ENCODE results near the gene TMEM131. TPM values are rescaled to one million over a fixed set of nuclear protein-coding genes. Genes with fewer than 3 reads are reported as not detected.

The TMEM131 gene
- total and polyA plus RNA-seq, 10 of the 15 experiments (the other 5 are each of a cell fraction or from before 2014, with no cell fraction given) = 6.0 to 48.2 (median 23.2) TPM

DNA sequence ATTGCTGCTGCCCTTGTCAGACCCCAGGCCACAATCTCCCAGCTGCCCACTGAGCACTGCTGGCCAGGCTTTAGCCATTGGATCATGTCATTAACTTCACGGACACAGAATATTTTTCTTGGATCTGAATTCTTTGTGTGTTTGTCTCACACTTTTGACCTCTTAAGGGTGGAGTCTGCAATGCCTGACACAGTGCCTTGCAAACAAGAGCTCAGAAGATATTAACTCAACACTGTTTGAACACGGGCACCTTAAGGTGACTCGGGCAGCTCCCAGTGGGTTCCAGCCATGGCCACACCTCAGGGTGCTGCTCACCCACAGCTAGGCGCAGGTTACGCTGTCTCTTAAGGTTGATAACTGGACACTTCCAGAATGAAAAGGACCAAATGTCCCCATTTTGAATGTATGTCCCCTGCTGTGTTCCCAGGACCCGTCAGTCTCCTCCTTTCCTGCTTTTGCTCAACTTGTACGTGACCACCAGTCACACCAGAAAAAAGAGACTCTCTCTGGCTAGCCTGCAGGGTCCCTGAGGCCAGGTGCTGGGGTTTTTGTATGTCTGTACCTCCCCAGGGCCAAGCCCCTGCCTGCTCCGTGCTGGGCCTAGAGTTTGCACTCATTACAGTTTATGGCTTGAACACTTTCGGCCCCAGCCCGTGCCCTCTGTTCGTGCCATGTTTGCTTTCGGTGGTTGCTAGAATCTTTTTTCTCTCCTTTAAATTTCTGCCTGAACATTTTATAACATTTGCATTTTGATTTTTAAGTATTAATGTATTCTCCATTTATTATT is 33.4 kb upstream of the TMEM131 start:
- Histone ChIP-seq H3K4me3 (no peak overlapping the region), H3K36me3 (ENCODE audit: control insufficient read depth in 2 of 2, insufficient read depth in 2 of 2, low read length in 1 of 2) (no peaks in the 10 kb centered on the region), H3K4me1 (ENCODE audit: control insufficient read depth, insufficient read depth, low read length) (peaks cover 34% of the 10 kb centered on the region), H3K27me3 (replicated peaks in 1 of 2; ENCODE audit: control insufficient read depth in 2 of 2, insufficient read depth in 2 of 2, low read length in 1 of 2) (no peaks in the 10 kb centered on the region), H3K4me2 (ENCODE audit: control insufficient read depth, insufficient read depth) (peak overlapping the region; percentile 60; the same call in 1 of the 2 replicates), H3K79me2 (ENCODE audit: control insufficient read depth, insufficient read depth, low read length) (no peaks in the 10 kb centered on the region), H3K9ac (ENCODE audit: control insufficient read depth, insufficient read depth, low read length) (no peak overlapping the region), H4K20me1 (ENCODE audit: control insufficient read depth, insufficient read depth) (no peaks in the 10 kb centered on the region), H2AFZ (ENCODE audit: control insufficient read depth, low read depth, low read length) (no peak overlapping the region), H3K27ac (ENCODE audit: control insufficient read depth, insufficient read depth) (peak overlapping the region; percentile 80; the same call in 1 of the 2 replicates), H3K9me3 (replicated peaks; ENCODE audit: control insufficient read depth, insufficient read depth, low read length) (no peaks in the 10 kb centered on the region)
- 98% methylated on average over 12 of the region's 12 CpGs for WGBS (ENCODE audit: insufficient coverage, insufficient replicate concordance, low lambda C conversion rate, missing lambda C conversion rate)
- in situ Hi-C loops (cut with MboI) = no loop called here
- FAIRE-seq = no peak
- ChIA-PET POLR2A (interaction anchor here (0.9 kb wide), 1 partner anchor 13 kb away, joined by 3 read pairs; no protein-coding TSS in a partner anchor), RAD21 (ENCODE audit: unreplicated experiment) (interaction anchor here (0.8 to 4.1 kb wide), 10 partner anchors 13 to 222 kb away, joined by 3 to 16 read pairs (median 6); no protein-coding TSS in a partner anchor), CTCF (interaction anchor here (1.1 to 1.8 kb wide), 4 partner anchors 39 to 223 kb away, joined by 3 to 6 read pairs (median 5); no protein-coding TSS in a partner anchor), SMC1A (ENCODE audit: uncharacterized antibody, unreplicated experiment) (interaction anchor here (0.7 to 4.2 kb wide), 14 partner anchors 9 to 222 kb away, joined by 3 to 23 read pairs (median 6); no protein-coding TSS in a partner anchor)
- no peak for ATAC-seq
- BruUV-seq (replicated peaks) = no TSS peak
- no peak for DNase-seq (ENCODE audit: low read depth, low spot score)
- intact Hi-C loops (cut with micrococcal nuclease; ENCODE audit: unreplicated experiment) = loop anchor here (5.0 kb wide), 2 partner anchors 53 to 222 kb away; no protein-coding TSS in a partner anchor
- TF ChIP-seq, protein P1, sequence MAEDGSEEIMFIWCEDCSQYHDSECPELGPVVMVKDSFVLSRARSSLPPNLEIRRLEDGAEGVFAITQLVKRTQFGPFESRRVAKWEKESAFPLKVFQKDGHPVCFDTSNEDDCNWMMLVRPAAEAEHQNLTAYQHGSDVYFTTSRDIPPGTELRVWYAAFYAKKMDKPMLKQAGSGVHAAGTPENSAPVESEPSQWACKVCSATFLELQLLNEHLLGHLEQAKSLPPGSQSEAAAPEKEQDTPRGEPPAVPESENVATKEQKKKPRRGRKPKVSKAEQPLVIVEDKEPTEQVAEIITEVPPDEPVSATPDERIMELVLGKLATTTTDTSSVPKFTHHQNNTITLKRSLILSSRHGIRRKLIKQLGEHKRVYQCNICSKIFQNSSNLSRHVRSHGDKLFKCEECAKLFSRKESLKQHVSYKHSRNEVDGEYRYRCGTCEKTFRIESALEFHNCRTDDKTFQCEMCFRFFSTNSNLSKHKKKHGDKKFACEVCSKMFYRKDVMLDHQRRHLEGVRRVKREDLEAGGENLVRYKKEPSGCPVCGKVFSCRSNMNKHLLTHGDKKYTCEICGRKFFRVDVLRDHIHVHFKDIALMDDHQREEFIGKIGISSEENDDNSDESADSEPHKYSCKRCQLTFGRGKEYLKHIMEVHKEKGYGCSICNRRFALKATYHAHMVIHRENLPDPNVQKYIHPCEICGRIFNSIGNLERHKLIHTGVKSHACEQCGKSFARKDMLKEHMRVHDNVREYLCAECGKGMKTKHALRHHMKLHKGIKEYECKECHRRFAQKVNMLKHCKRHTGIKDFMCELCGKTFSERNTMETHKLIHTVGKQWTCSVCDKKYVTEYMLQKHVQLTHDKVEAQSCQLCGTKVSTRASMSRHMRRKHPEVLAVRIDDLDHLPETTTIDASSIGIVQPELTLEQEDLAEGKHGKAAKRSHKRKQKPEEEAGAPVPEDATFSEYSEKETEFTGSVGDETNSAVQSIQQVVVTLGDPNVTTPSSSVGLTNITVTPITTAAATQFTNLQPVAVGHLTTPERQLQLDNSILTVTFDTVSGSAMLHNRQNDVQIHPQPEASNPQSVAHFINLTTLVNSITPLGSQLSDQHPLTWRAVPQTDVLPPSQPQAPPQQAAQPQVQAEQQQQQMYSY (CRISPR knock-in tag; IDR thresholded peaks at IDR 0.05) = no peak
- TF ChIP-seq CBX3 (IDR thresholded peaks at IDR 0.05; ENCODE audit: borderline replicate concordance, low read depth) = no peak
- TF ChIP-seq PML (IDR thresholded peaks at IDR 0.05; ENCODE audit: low read length) = no peak
- TF ChIP-seq ZSCAN29 (IDR thresholded peaks at IDR 0.05) = no peak
- TF ChIP-seq RUNX3 (IDR thresholded peaks at IDR 0.05; ENCODE audit: low read length) = no peak
- no peak for TF ChIP-seq POLR2AphosphoS5 (IDR thresholded peaks at IDR 0.05; ENCODE audit: low read length)
- TF ChIP-seq, protein P2, sequence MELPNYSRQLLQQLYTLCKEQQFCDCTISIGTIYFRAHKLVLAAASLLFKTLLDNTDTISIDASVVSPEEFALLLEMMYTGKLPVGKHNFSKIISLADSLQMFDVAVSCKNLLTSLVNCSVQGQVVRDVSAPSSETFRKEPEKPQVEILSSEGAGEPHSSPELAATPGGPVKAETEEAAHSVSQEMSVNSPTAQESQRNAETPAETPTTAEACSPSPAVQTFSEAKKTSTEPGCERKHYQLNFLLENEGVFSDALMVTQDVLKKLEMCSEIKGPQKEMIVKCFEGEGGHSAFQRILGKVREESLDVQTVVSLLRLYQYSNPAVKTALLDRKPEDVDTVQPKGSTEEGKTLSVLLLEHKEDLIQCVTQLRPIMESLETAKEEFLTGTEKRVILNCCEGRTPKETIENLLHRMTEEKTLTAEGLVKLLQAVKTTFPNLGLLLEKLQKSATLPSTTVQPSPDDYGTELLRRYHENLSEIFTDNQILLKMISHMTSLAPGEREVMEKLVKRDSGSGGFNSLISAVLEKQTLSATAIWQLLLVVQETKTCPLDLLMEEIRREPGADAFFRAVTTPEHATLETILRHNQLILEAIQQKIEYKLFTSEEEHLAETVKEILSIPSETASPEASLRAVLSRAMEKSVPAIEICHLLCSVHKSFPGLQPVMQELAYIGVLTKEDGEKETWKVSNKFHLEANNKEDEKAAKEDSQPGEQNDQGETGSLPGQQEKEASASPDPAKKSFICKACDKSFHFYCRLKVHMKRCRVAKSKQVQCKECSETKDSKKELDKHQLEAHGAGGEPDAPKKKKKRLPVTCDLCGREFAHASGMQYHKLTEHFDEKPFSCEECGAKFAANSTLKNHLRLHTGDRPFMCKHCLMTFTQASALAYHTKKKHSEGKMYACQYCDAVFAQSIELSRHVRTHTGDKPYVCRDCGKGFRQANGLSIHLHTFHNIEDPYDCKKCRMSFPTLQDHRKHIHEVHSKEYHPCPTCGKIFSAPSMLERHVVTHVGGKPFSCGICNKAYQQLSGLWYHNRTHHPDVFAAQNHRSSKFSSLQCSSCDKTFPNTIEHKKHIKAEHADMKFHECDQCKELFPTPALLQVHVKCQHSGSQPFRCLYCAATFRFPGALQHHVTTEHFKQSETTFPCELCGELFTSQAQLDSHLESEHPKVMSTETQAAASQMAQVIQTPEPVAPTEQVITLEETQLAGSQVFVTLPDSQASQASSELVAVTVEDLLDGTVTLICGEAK (IDR thresholded peaks at IDR 0.05; ENCODE audit: borderline replicate concordance) = no peak
- no peak for TF ChIP-seq EZH2 (IDR thresholded peaks at IDR 0.05; ENCODE audit: borderline replicate concordance, control insufficient read depth, low read depth, low read length)
- no peak for TF ChIP-seq CBFB (IDR thresholded peaks at IDR 0.05; ENCODE audit: low read depth)
- TF ChIP-seq SP1 (IDR thresholded peaks at IDR 0.05; ENCODE audit: low read depth, low read length) = no peak
- no peak for TF ChIP-seq ZNF24 (IDR thresholded peaks at IDR 0.05)
- no peak for TF ChIP-seq CBX5 (IDR thresholded peaks at IDR 0.05; ENCODE audit: low read depth)
- TF ChIP-seq PAX8 (IDR thresholded peaks at IDR 0.05) = no peak
- no peak for TF ChIP-seq STAT1 (conservative IDR thresholded peaks at IDR 0.05)
- TF ChIP-seq CREB1 (IDR thresholded peaks at IDR 0.05; ENCODE audit: low read depth) = no peak
- TF ChIP-seq, protein P3, sequence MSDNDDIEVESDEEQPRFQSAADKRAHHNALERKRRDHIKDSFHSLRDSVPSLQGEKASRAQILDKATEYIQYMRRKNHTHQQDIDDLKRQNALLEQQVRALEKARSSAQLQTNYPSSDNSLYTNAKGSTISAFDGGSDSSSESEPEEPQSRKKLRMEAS (IDR thresholded peaks at IDR 0.05; ENCODE audit: low read depth, low read length) = no peak

Measured in GM12878 (cell line).